ENCODE measurements around the gene DCP1A. TPM values are rescaled to one million over a fixed set of nuclear protein-coding genes. Genes with fewer than 3 reads are reported as not detected.
"Not testable (repeated sequence)": the region's sequence is repeated elsewhere in the genome, so short reads cannot be mapped to it uniquely, and the experiment has no call there.

Gene DCP1A
- total RNA-seq, 1 donor from 2014 or later: 41.6 TPM

GRCh38 chr3:53331871-53332270 lies 15.5 kb downstream of the DCP1A start:
- Mint-ChIP-seq H3K36me3 (ENCODE audit: unreplicated experiment) (peaks cover 8% of the 10 kb centered on the region), H3K9me3 (ENCODE audit: unreplicated experiment) (no peaks in the 10 kb centered on the region), H3K27me3 (ENCODE audit: unreplicated experiment) (peaks cover 2% of the 10 kb centered on the region), H3K4me3 (ENCODE audit: unreplicated experiment) (no peak overlapping the region), H3K27ac (ENCODE audit: unreplicated experiment) (no peak overlapping the region), H3K4me1 (ENCODE audit: low read depth, unreplicated experiment) (no peaks in the 10 kb centered on the region)
- no peak for TF ChIP-seq CTCF (IDR thresholded peaks at IDR 0.05; ENCODE audit: partially characterized antibody, unreplicated experiment)
- no peak for DNase-seq

- H3K9me3 Mint-ChIP-seq (ENCODE audit: unreplicated experiment): no peaks in the 10 kb centered on the region
- no peak for DNase-seq
- H3K4me1 Mint-ChIP-seq (ENCODE audit: low read depth, unreplicated experiment): peaks cover 8% of the 10 kb centered on the region
- peaks cover 2% of the 10 kb centered on the region for H3K27me3 Mint-ChIP-seq (ENCODE audit: unreplicated experiment)
- H3K4me3 Mint-ChIP-seq (ENCODE audit: unreplicated experiment): no peak overlapping the region
- TF ChIP-seq CTCF (IDR thresholded peaks at IDR 0.05; ENCODE audit: partially characterized antibody, unreplicated experiment): no peak
- H3K36me3 Mint-ChIP-seq (ENCODE audit: unreplicated experiment): peaks cover 7% of the 10 kb centered on the region
- H3K27ac Mint-ChIP-seq (ENCODE audit: unreplicated experiment): no peak overlapping the region
These were observed 17.4 kb downstream of the DCP1A start for GRCh38 chr3:53329897-53330296.

GRCh38 chr3:53328746-53329145 lies 18.6 kb downstream of the DCP1A start:
- Mint-ChIP-seq H3K27me3 (ENCODE audit: unreplicated experiment) (peaks cover 2% of the 10 kb centered on the region), H3K4me1 (ENCODE audit: low read depth, unreplicated experiment) (peaks cover 8% of the 10 kb centered on the region), H3K36me3 (ENCODE audit: unreplicated experiment) (peaks cover 7% of the 10 kb centered on the region), H3K27ac (ENCODE audit: unreplicated experiment) (no peak overlapping the region), H3K9me3 (ENCODE audit: unreplicated experiment) (no peaks in the 10 kb centered on the region), H3K4me3 (ENCODE audit: unreplicated experiment) (no peak overlapping the region)
- no peak for DNase-seq
- no peak for TF ChIP-seq CTCF (IDR thresholded peaks at IDR 0.05; ENCODE audit: partially characterized antibody, unreplicated experiment)

GRCh38 chr3:53327986-53328385 lies 19.4 kb downstream of the DCP1A start:
- H3K4me1 Mint-ChIP-seq (ENCODE audit: low read depth, unreplicated experiment); H3K9me3 Mint-ChIP-seq (ENCODE audit: unreplicated experiment); H3K27me3 Mint-ChIP-seq (ENCODE audit: unreplicated experiment); H3K36me3 Mint-ChIP-seq (ENCODE audit: unreplicated experiment); H3K27ac Mint-ChIP-seq (ENCODE audit: unreplicated experiment); H3K4me3 Mint-ChIP-seq (ENCODE audit: unreplicated experiment); DNase-seq: not testable (repeated sequence)

- peaks cover 2% of the 10 kb centered on the region for H3K9me3 Mint-ChIP-seq (ENCODE audit: unreplicated experiment)
- H3K4me1 Mint-ChIP-seq (ENCODE audit: low read depth, unreplicated experiment): peaks cover 8% of the 10 kb centered on the region
- DNase-seq: no peak
- no peaks in the 10 kb centered on the region for H3K27me3 Mint-ChIP-seq (ENCODE audit: unreplicated experiment)
- peaks cover 7% of the 10 kb centered on the region for H3K36me3 Mint-ChIP-seq (ENCODE audit: unreplicated experiment)
- peak overlapping the region; percentile 55 for H3K27ac Mint-ChIP-seq (ENCODE audit: unreplicated experiment)
- H3K4me3 Mint-ChIP-seq (ENCODE audit: unreplicated experiment): no peak overlapping the region
- TF ChIP-seq CTCF (IDR thresholded peaks at IDR 0.05; ENCODE audit: partially characterized antibody, unreplicated experiment): no peak
These were observed 23.2 kb downstream of the DCP1A start for GRCh38 chr3:53324105-53324504.

GRCh38 chr3:53320697-53321096 lies 26.6 kb downstream of the DCP1A start:
- DNase-seq: no peak
- H3K4me3 Mint-ChIP-seq (ENCODE audit: unreplicated experiment): no peak overlapping the region
- no peak for TF ChIP-seq CTCF (IDR thresholded peaks at IDR 0.05; ENCODE audit: partially characterized antibody, unreplicated experiment)
- H3K27ac Mint-ChIP-seq (ENCODE audit: unreplicated experiment): no peak overlapping the region
- peaks cover 8% of the 10 kb centered on the region for H3K4me1 Mint-ChIP-seq (ENCODE audit: low read depth, unreplicated experiment)
- no peaks in the 10 kb centered on the region for H3K27me3 Mint-ChIP-seq (ENCODE audit: unreplicated experiment)
- no peaks in the 10 kb centered on the region for H3K36me3 Mint-ChIP-seq (ENCODE audit: unreplicated experiment)
- peaks cover 2% of the 10 kb centered on the region for H3K9me3 Mint-ChIP-seq (ENCODE audit: unreplicated experiment)

Measured in glutamatergic neuron (in vitro differentiated cells).